Measurements from ENCODE around the gene PRKAR2B.

The PRKAR2B gene

GRCh38 chr7:107021600-107021999, 22.9 kb upstream of the PRKAR2B start:
- no peaks in the 10 kb centered on the region for H3K27me3 ChIP-seq (replicated peaks; ENCODE audit: control insufficient read depth, insufficient read depth, low read length)
- no peak for DNase-seq (ENCODE audit: extremely low read depth, insufficient read length)
- no peak for TF ChIP-seq CTCF (IDR thresholded peaks at IDR 0.05; ENCODE audit: insufficient read depth, low read length, poor library complexity, severe bottlenecking)

GRCh38 chr7:107023522-107024151, 20.9 kb upstream of the PRKAR2B start:
- no peak for TF ChIP-seq CTCF (IDR thresholded peaks at IDR 0.05; ENCODE audit: insufficient read depth, low read length, poor library complexity, severe bottlenecking)
- H3K27me3 ChIP-seq (replicated peaks; ENCODE audit: control insufficient read depth, insufficient read depth, low read length): no peaks in the 10 kb centered on the region
- no peak overlapping the region for H3K4me3 ChIP-seq (replicated peaks; ENCODE audit: low read depth, low read length)
- no peaks in the 10 kb centered on the region for H3K36me3 ChIP-seq (ENCODE audit: control insufficient read depth, insufficient read depth, low read length)
- no peak for DNase-seq (ENCODE audit: extremely low read depth, insufficient read length)

More at GRCh38 chr7:107021600-107021999, 22.9 kb upstream of the PRKAR2B start:
- Histone ChIP-seq H3K36me3 (ENCODE audit: control insufficient read depth, insufficient read depth, low read length) (no peaks in the 10 kb centered on the region), H3K4me3 (replicated peaks; ENCODE audit: low read depth, low read length) (no peak overlapping the region)

GRCh38 chr7:107024906-107025305, 19.6 kb upstream of the PRKAR2B start:
- DNase-seq (ENCODE audit: extremely low read depth, insufficient read length): no peak
- no peaks in the 10 kb centered on the region for H3K36me3 ChIP-seq (ENCODE audit: control insufficient read depth, insufficient read depth, low read length)
- no peak for TF ChIP-seq CTCF (IDR thresholded peaks at IDR 0.05; ENCODE audit: insufficient read depth, low read length, poor library complexity, severe bottlenecking)
- H3K4me3 ChIP-seq (replicated peaks; ENCODE audit: low read depth, low read length): no peak overlapping the region
- H3K27me3 ChIP-seq (replicated peaks; ENCODE audit: control insufficient read depth, insufficient read depth, low read length): peaks cover 2% of the 10 kb centered on the region

GRCh38 chr7:107025449-107026103, 18.9 kb upstream of the PRKAR2B start:
- TF ChIP-seq CTCF (IDR thresholded peaks at IDR 0.05; ENCODE audit: insufficient read depth, low read length, poor library complexity, severe bottlenecking): no peak
- Histone ChIP-seq H3K4me3 (replicated peaks; ENCODE audit: low read depth, low read length) (no peak overlapping the region), H3K36me3 (ENCODE audit: control insufficient read depth, insufficient read depth, low read length) (no peaks in the 10 kb centered on the region), H3K27me3 (replicated peaks; ENCODE audit: control insufficient read depth, insufficient read depth, low read length) (peaks cover 2% of the 10 kb centered on the region)
- no peak for DNase-seq (ENCODE audit: extremely low read depth, insufficient read length)

- TF ChIP-seq CTCF (IDR thresholded peaks at IDR 0.05; ENCODE audit: insufficient read depth, low read length, poor library complexity, severe bottlenecking): no peak
- no peak for DNase-seq (ENCODE audit: extremely low read depth, insufficient read length)
Measured at GRCh38 chr7:107026166-107026565, 18.3 kb upstream of the PRKAR2B start.

More at GRCh38 chr7:107026166-107026565, 18.3 kb upstream of the PRKAR2B start:
- Histone ChIP-seq H3K27me3 (replicated peaks; ENCODE audit: control insufficient read depth, insufficient read depth, low read length) (peaks cover 2% of the 10 kb centered on the region), H3K4me3 (replicated peaks; ENCODE audit: low read depth, low read length) (no peak overlapping the region), H3K36me3 (ENCODE audit: control insufficient read depth, insufficient read depth, low read length) (no peaks in the 10 kb centered on the region)
